ENCODE results near the gene ZNF609.

DNA sequence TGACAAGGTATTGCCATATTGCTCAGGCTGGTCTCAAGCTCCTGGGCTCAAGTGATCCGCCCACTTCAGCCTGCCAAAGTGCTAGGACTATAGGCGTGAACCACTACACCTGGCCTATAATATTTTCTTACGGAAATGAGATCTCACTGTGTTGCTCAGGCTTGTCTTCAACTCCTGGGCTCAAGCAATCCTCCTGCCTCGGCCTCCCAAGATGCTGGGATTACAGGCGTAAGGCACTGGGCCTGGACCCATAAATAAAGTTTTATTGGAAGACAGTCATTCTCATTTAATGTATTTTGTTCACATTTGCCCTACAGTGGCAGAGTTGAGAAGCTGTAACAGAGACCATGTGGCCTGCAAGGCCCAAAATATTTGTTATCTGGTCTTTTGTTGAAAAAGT lies 173.0 kb downstream of the ZNF609 start:
- TF ChIP-seq CTCF (IDR thresholded peaks at IDR 0.05) (no peak), POLR2A (IDR thresholded peaks at IDR 0.05) (no peak)

All from lower leg skin (tissue), 3 donors.